GM23338 (cell line): ENCODE measurements around the gene KRT8. TPM values are rescaled to one million over a fixed set of nuclear protein-coding genes. Genes with fewer than 3 reads are reported as not detected.

Experiments
- ATAC-seq: fragments of 200-7000 bp; cut with Tn5 transposase; 3 replicates; pipeline ENCODE4 v1.9.1; 2020
- DNase-seq: peaks from one replicate; pipeline ENCODE4 v3.0.0-alpha.2; 2015; ENCODE audit warnings: low spot score
- H2AFZ ChIP-seq: fragments of 200-600 bp; sonication (generic); 2 replicates; pipeline ENCODE4 v1.8.0; 2016; ENCODE audit warnings: antibody characterized with exemption, mild to moderate bottlenecking, moderate library complexity
- H3F3A ChIP-seq: fragments of 200-600 bp; sonication (generic); replicated peaks from 2 replicates; pipeline ENCODE4 v1.8.0; 2017; ENCODE audit warnings: antibody characterized with exemption, mixed run types, low read depth
- H3K27ac ChIP-seq: fragments of 200-600 bp; sonication (generic); 2 replicates; pipeline ENCODE4 v1.6.1; 2016; ENCODE audit warnings: low read depth
- H3K27me3 ChIP-seq: fragments of 200-600 bp; sonication (generic); 2 replicates; pipeline ENCODE4 v1.8.0; 2016; ENCODE audit warnings: mild to moderate bottlenecking, mixed run types, moderate library complexity; ENCODE audit not compliant: insufficient read depth
- H3K36me3 ChIP-seq: fragments of 200-600 bp; sonication (generic); 2 replicates; pipeline ENCODE4 v1.8.0; 2016; ENCODE audit warnings: mild to moderate bottlenecking; ENCODE audit not compliant: insufficient read depth
- H3K4me1 ChIP-seq: fragments of 200-600 bp; sonication (generic); 2 replicates; pipeline ENCODE4 v1.8.0; 2016; ENCODE audit warnings: mild to moderate bottlenecking, moderate library complexity; ENCODE audit not compliant: insufficient read depth
- H3K4me2 ChIP-seq: fragments of 200-600 bp; sonication (generic); 2 replicates; pipeline ENCODE4 v1.7.1; 2017; ENCODE audit warnings: mixed run types
- H3K4me3 ChIP-seq: fragments of 200-600 bp; sonication (generic); 2 replicates; pipeline ENCODE4 v1.6.1; 2016; ENCODE audit warnings: mixed run types
- H3K79me2 ChIP-seq: fragments of 200-600 bp; sonication (generic); replicated peaks from 2 replicates; pipeline ENCODE4 v1.8.0; 2017; ENCODE audit warnings: mild to moderate bottlenecking; ENCODE audit not compliant: insufficient read depth
- H3K9me2 ChIP-seq: fragments of 200-600 bp; sonication (generic); 2 replicates; pipeline ENCODE4 v1.8.0; 2017; ENCODE audit not compliant: insufficient read depth
- H4K20me1 ChIP-seq: fragments of 200-600 bp; sonication (generic); replicated peaks from 2 replicates; pipeline ENCODE4 v1.8.0; 2017; ENCODE audit warnings: mild to moderate bottlenecking; ENCODE audit not compliant: insufficient read depth
- H3K27ac Mint-ChIP-seq: 2 replicates; pipeline ENCODE4 v1.8.0; 2020; ENCODE audit warnings: inconsistent platforms, mild to moderate bottlenecking, moderate library complexity, mixed read lengths
- H3K27me3 Mint-ChIP-seq: 3 replicates; pipeline ENCODE4 v1.8.0; 2022; ENCODE audit warnings: low read depth, mild to moderate bottlenecking, moderate library complexity, mixed read lengths, inconsistent platforms; ENCODE audit not compliant: insufficient read depth, poor library complexity
- H3K36me3 Mint-ChIP-seq: 3 replicates; pipeline ENCODE4 v1.8.0; 2021; ENCODE audit warnings: low read depth, mild to moderate bottlenecking, inconsistent platforms, moderate library complexity, mixed read lengths
- H3K4me1 Mint-ChIP-seq: 3 replicates; pipeline ENCODE4 v1.8.0; 2020; ENCODE audit warnings: mild to moderate bottlenecking, inconsistent platforms, mixed read lengths
- H3K4me3 Mint-ChIP-seq: 3 replicates; pipeline ENCODE4 v1.8.0; 2021; ENCODE audit warnings: moderate library complexity, mild to moderate bottlenecking, inconsistent platforms, mixed read lengths
- H3K9me3 Mint-ChIP-seq: 3 replicates; pipeline ENCODE4 v1.8.0; 2020; ENCODE audit warnings: moderate library complexity, mild to moderate bottlenecking, inconsistent platforms, mixed read lengths
- CREB1 ChIP-seq: fragments of 250-450 bp; sonication (Bioruptor Pico); IDR thresholded peaks from 2 replicates; pipeline ENCODE4 v1.5.0; 2020; ENCODE audit warnings: low read depth, mild to moderate bottlenecking, moderate library complexity
- CTCF ChIP-seq, 2 experiments: fragments of 200-600 bp in 1 of 2; sonication (generic) in 1 of 2; conservative IDR thresholded peaks; 2 replicates each; pipeline versions ENCODE4 v1.5.1 to v1.6.1; 2016 to 2017; ENCODE audit warnings: antibody characterized with exemption in 2 of 2, low read depth in 2 of 2, mild to moderate bottlenecking in 2 of 2, moderate library complexity in 1 of 2
- ETS1 ChIP-seq: IDR thresholded peaks from 2 replicates; pipeline ENCODE4 v1.6.1; 2016; ENCODE audit warnings: antibody characterized with exemption
- EZH2phosphoT487 ChIP-seq: fragments of 200-600 bp; sonication (generic); IDR thresholded peaks from one replicate; pipeline ENCODE4 v1.8.1; 2018; ENCODE audit warnings: antibody characterized with exemption; ENCODE audit not compliant: unreplicated experiment
- POLR2AphosphoS5 ChIP-seq: IDR thresholded peaks from 2 replicates; pipeline ENCODE4 v1.6.1; 2016; ENCODE audit warnings: antibody characterized with exemption, low read depth
- STAT1 ChIP-seq: IDR thresholded peaks from one replicate; pipeline ENCODE4 v1.6.1; 2016; ENCODE audit warnings: antibody characterized with exemption; ENCODE audit not compliant: unreplicated experiment
- ZNF114 ChIP-seq: fragments of 250-450 bp; sonication (Bioruptor Pico); IDR thresholded peaks from 2 replicates; pipeline ENCODE4 v1.5.0; 2020; ENCODE audit warnings: mild to moderate bottlenecking, moderate library complexity
- ZNF331 ChIP-seq: fragments of 250-450 bp; sonication (Bioruptor Pico); IDR thresholded peaks from 2 replicates; pipeline ENCODE4 v1.5.0; 2020; ENCODE audit warnings: low read depth, mild to moderate bottlenecking, moderate library complexity
- ZNF462 ChIP-seq: fragments of 250-450 bp; sonication (Bioruptor Pico); IDR thresholded peaks from 2 replicates; pipeline ENCODE4 v1.5.0; 2020; ENCODE audit warnings: mild to moderate bottlenecking, moderate library complexity
- polyA plus RNA-seq: library from polyadenylated mRNA; unstranded; fragments of >200 nt; fragmentation: Nextera tagmentation; extraction: Ambion mirVana; gene quantifications from 2 replicates; pipeline ENCODE4 v1.2.1, GENCODE V29; 2016
- total RNA-seq: library from RNA; depleted of rRNA; stranded (reverse); fragments of >200 nt; shearing (Covaris generic); gene quantifications from 2 replicates; pipeline ENCODE4 v1.2.3, GENCODE V29; 2014

KRT8 gene
- total and polyA plus RNA-seq, 2 experiments from 2014 or later, result 250 to 322 TPM

- TF ChIP-seq ZNF462 (CRISPR knock-in tag) (no peak), ZNF331 (CRISPR knock-in tag) (no peak), CREB1 (no peak), ETS1 (no peak), EZH2phosphoT487 (no peak), POLR2AphosphoS5 (no peak), ZNF114 (CRISPR knock-in tag) (no peak)
Observed at GRCh38 chr12:52867152-52867551, 37.7 kb downstream of the KRT8 start (continued).

GRCh38 chr12:52865090-52865944 lies 39.6 kb downstream of the KRT8 start:
- no peak for TF ChIP-seq STAT1
- peak; percentile 84 to 90 for TF ChIP-seq CTCF (conservative IDR thresholded peaks at IDR 0.05; ENCODE audit: low read depth in 2 of 2)
- Mint-ChIP-seq H3K9me3 (no peaks in the 10 kb centered on the region), H3K27ac (no peak overlapping the region), H3K4me1 (peaks cover 6% of the 10 kb centered on the region; the same call in 2 of the 3 replicates), H3K27me3 (peaks cover 7% of the 10 kb centered on the region), H3K4me3 (no peak overlapping the region), H3K36me3 (no peaks in the 10 kb centered on the region)
- no peak overlapping the region for H3K4me2 ChIP-seq
- ATAC-seq (peak; percentile 87), DNase-seq (peak; percentile 93)
- H3K79me2 ChIP-seq, result no peaks in the 10 kb centered on the region
- no peaks in the 10 kb centered on the region for H3K36me3 ChIP-seq
- H3K4me1 ChIP-seq, result no peaks in the 10 kb centered on the region
- H2AFZ ChIP-seq, result peak overlapping the region; percentile 41; the same call in 1 of the 2 replicates
- no peaks in the 10 kb centered on the region for H4K20me1 ChIP-seq
- H3K9me2 ChIP-seq, result no peaks in the 10 kb centered on the region
- H3F3A ChIP-seq, result no peaks in the 10 kb centered on the region
- no peaks in the 10 kb centered on the region for H3K27me3 ChIP-seq
- no peak overlapping the region for H3K4me3 ChIP-seq
- no peak overlapping the region for H3K27ac ChIP-seq
